K562 (cell line): ENCODE measurements around the gene KCNK4. TPM values are rescaled to one million over a fixed set of nuclear protein-coding genes. Genes with fewer than 3 reads are reported as not detected.

Source experiments
- BACH1 ChIP-seq: fragments of 200-800 bp; sonication (Bioruptor generic); IDR thresholded peaks from 2 replicates; pipeline ENCODE4 v1.6.1; 2016; ENCODE audit warnings: missing genetic modification characterization, missing compliant biosample characterization
- DDX20 ChIP-seq: fragments of 450-650 bp; IDR thresholded peaks from 2 replicates; pipeline ENCODE4 v1.6.1; 2016; ENCODE audit warnings: missing genetic modification characterization, low read depth, mild to moderate bottlenecking, missing compliant biosample characterization, moderate library complexity
- DEAF1 ChIP-seq: fragments of 450-650 bp; formaldehyde crosslinking; IDR thresholded peaks from 2 replicates; pipeline ENCODE4 v1.4.0; 2020; ENCODE audit warnings: mild to moderate bottlenecking, moderate library complexity
- FOXK2 ChIP-seq, 2 experiments: fragments of 450-650 bp; IDR thresholded peaks in 1 of 2; conservative IDR thresholded peaks in 1 of 2; 2 replicates each; pipeline ENCODE4 v1.6.1; 2016; ENCODE audit warnings: low read depth in 2 of 2, mild to moderate bottlenecking in 1 of 2
- HIVEP1 ChIP-seq: fragments of 250-450 bp; sonication (Bioruptor Pico); IDR thresholded peaks from 2 replicates; pipeline ENCODE4 v1.4.0; 2020; ENCODE audit warnings: mild to moderate bottlenecking
- LCOR ChIP-seq: sonication (generic); formaldehyde crosslinking; IDR thresholded peaks from 2 replicates; pipeline ENCODE4 v1.8.0; 2022; ENCODE audit warnings: mild to moderate bottlenecking, missing genetic modification reagents
- POLR2AphosphoS2 ChIP-seq: IDR thresholded peaks from 2 replicates; pipeline ENCODE4 v1.6.1; 2012; ENCODE audit warnings: low read length, improper control_type of control experiment
- POLR2B ChIP-seq: fragments of 450-650 bp; IDR thresholded peaks from 2 replicates; pipeline ENCODE4 v1.6.1; 2018; ENCODE audit warnings: low read depth; ENCODE audit not compliant: partially characterized antibody
- POLR2G ChIP-seq: fragments of 200-400 bp; formaldehyde crosslinking; IDR thresholded peaks from 2 replicates; pipeline ENCODE4 v1.6.1; 2017; ENCODE audit warnings: low read depth, mild to moderate bottlenecking, antibody characterized with exemption, low read length, moderate library complexity
- POU5F1 ChIP-seq: fragments of 150-350 bp; IDR thresholded peaks from 2 replicates; pipeline ENCODE4 v1.6.1; 2014; ENCODE audit warnings: borderline replicate concordance, low read length, low read depth, mild to moderate bottlenecking; ENCODE audit not compliant: partially characterized antibody
- PRMT5 ChIP-seq: sonication (generic); formaldehyde crosslinking; IDR thresholded peaks from 2 replicates; pipeline ENCODE4 v1.5.0; 2020; ENCODE audit warnings: missing genetic modification reagents
- RB1 ChIP-seq: fragments of 450-650 bp; IDR thresholded peaks from 2 replicates; pipeline ENCODE4 v1.6.1; 2017; ENCODE audit warnings: low read depth, mild to moderate bottlenecking
- TEAD2 ChIP-seq: fragments of 450-650 bp; IDR thresholded peaks from 2 replicates; pipeline ENCODE4 v1.6.1; 2016; ENCODE audit warnings: missing genetic modification characterization, control low read depth, missing compliant biosample characterization
- THRAP3 ChIP-seq: fragments of 450-650 bp; IDR thresholded peaks from 2 replicates; pipeline ENCODE4 v1.6.1; 2016; ENCODE audit warnings: mild to moderate bottlenecking, inconsistent platforms, borderline replicate concordance
- XRCC4 ChIP-seq: IDR thresholded peaks from one replicate; pipeline ENCODE4 v1.6.1; 2011; ENCODE audit not compliant: insufficient read depth, insufficient read length; ENCODE audit errors: extremely low read depth
- ZNF121 ChIP-seq: sonication (generic); formaldehyde crosslinking; conservative IDR thresholded peaks from 2 replicates; pipeline ENCODE4 v1.8.0; 2022; ENCODE audit warnings: missing genetic modification reagents
- ZNF143 ChIP-seq: sonication (generic); formaldehyde crosslinking; IDR thresholded peaks from 2 replicates; pipeline ENCODE4 v1.9.0; 2022; ENCODE audit warnings: mild to moderate bottlenecking, missing genetic modification reagents
- ZNF444 ChIP-seq: fragments of 250-450 bp; sonication (Bioruptor Pico); IDR thresholded peaks from 2 replicates; pipeline ENCODE4 v1.4.0; 2020; ENCODE audit warnings: mild to moderate bottlenecking, moderate library complexity
- ZNF609 ChIP-seq: sonication (generic); formaldehyde crosslinking; IDR thresholded peaks from 2 replicates; pipeline ENCODE4 v1.8.1; 2023; ENCODE audit warnings: missing genetic modification reagents, mild to moderate bottlenecking, borderline replicate concordance
- polyA plus RNA-seq, 8 experiments: library from polyadenylated mRNA; depleted of rRNA in 4 of 8; stranded (reverse) in 5 of 8; unstranded in 3 of 8; fragments of >200 nt; fragmentation: Nextera tagmentation in 2 of 8; fragmentation: Illumina TruSeq in 1 of 8; extraction: Ambion mirVana in 2 of 8; extraction: Trizol in 1 of 8; gene quantifications; 2 replicates each; pipeline versions ENCODE4 v1.2.1 to v1.2.3, GENCODE V29; 2011 to 2014; ENCODE audit warnings: inconsistent platforms in 1 of 8, missing spikeins in 1 of 8
- total RNA-seq, 7 experiments: library from RNA; depleted of rRNA in 6 of 7; stranded (reverse); fragments of >200 nt in 6 of 7; fragmentation: Illumina TruSeq in 2 of 7; extraction: Trizol in 2 of 7; gene quantifications; 2 replicates each; pipeline versions ENCODE4 v1.2.1 to v1.2.3, GENCODE V29; 2011 to 2021; ENCODE audit warnings: low replicate concordance in 1 of 7
- TF ChIP-seq, protein P1 (sequence below): fragments of 450-650 bp; conservative IDR thresholded peaks from 2 replicates; pipeline ENCODE4 v1.6.1; 2016; ENCODE audit warnings: missing genetic modification characterization, low read depth, mild to moderate bottlenecking, missing compliant biosample characterization, moderate library complexity

The KCNK4 gene
- total and polyA plus RNA-seq, 9 of the 15 experiments (the other 6 are each of a cell fraction or from before 2014, with no cell fraction given): not detected

- peak; percentile 45; the same call in 1 of the 2 replicates for TF ChIP-seq ZNF143 (CRISPR knock-in tag)
- TF ChIP-seq LCOR (CRISPR knock-in tag): no peak; the same call in 1 of the 2 replicates
- peak; percentile 42; the same call in 1 of the 2 replicates for TF ChIP-seq RB1
- TF ChIP-seq HIVEP1 (CRISPR knock-in tag): no peak
- no peak for TF ChIP-seq THRAP3
- no peak for TF ChIP-seq DEAF1
- no peak for TF ChIP-seq POLR2AphosphoS2
- TF ChIP-seq, protein P1, sequence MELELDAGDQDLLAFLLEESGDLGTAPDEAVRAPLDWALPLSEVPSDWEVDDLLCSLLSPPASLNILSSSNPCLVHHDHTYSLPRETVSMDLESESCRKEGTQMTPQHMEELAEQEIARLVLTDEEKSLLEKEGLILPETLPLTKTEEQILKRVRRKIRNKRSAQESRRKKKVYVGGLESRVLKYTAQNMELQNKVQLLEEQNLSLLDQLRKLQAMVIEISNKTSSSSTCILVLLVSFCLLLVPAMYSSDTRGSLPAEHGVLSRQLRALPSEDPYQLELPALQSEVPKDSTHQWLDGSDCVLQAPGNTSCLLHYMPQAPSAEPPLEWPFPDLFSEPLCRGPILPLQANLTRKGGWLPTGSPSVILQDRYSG (tag): no peak
- TF ChIP-seq DDX20: no peak
- peak; percentile 28; the same call in 1 of the 2 replicates for TF ChIP-seq ZNF121
- TF ChIP-seq PRMT5 (CRISPR knock-in tag): no peak
- TF ChIP-seq BACH1 (tag): no peak
- TF ChIP-seq POLR2B: no peak
- TF ChIP-seq ZNF609 (CRISPR knock-in tag): no peak
- no peak for TF ChIP-seq XRCC4
- no peak for TF ChIP-seq FOXK2 (conservative IDR thresholded peaks at IDR 0.05 in 1 of 2, IDR thresholded peaks at IDR 0.05 in 1 of 2; ENCODE audit: low read depth in 2 of 2)
- no peak for TF ChIP-seq ZNF444
- TF ChIP-seq POU5F1: no peak
- TF ChIP-seq POLR2G: peak; percentile 89
- TF ChIP-seq TEAD2 (tag): no peak
Measured at GRCh38 chr11:64305691-64306562, 14.8 kb downstream of the KCNK4 start (continued).
